Measurements from ENCODE around the gene RUFY3.

DNA sequence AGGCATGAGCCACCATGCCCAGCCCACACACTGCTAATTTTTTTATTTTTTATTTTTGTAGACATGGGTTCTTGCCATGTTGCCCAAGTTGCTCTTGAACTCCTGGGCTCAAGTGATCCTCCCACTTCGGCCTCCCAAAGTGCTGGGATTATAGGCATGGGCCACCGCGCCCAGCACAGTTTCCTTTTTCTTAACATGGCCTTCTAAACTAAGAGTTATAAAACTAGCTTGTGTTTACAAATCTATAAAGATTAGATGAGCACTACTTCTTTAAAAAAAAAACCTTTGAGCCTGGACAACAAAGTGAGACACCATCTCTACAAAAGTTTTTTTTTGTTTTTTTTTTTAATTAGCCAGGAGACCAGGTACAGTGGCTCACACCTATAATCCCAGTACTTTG is 107.3 kb downstream of the RUFY3 start:
- TF ChIP-seq FOXK2 (IDR thresholded peaks at IDR 0.05) (no peak), SUZ12 (IDR thresholded peaks at IDR 0.05) (no peak), ARNT (IDR thresholded peaks at IDR 0.05) (no peak), TARDBP (IDR thresholded peaks at IDR 0.05) (no peak), ELF4 (IDR thresholded peaks at IDR 0.05) (no peak), NFRKB (IDR thresholded peaks at IDR 0.05) (no peak), ZNF384 (IDR thresholded peaks at IDR 0.05) (no peak), LEF1 (IDR thresholded peaks at IDR 0.05; ENCODE audit: borderline replicate concordance) (no peak), SP1 (IDR thresholded peaks at IDR 0.05) (no peak), BHLHE40 (IDR thresholded peaks at IDR 0.05; ENCODE audit: borderline replicate concordance) (no peak)

Data from HEK293T (cell line).